ENCODE data around the gene RBKS.

Gene RBKS

GRCh38 chr2:27803046-27803445 lies 87.1 kb downstream of the RBKS start:
- no peak for DNase-seq (ENCODE audit: low read depth in 2 of 3, low spot score in 2 of 3)

- DNase-seq (ENCODE audit: low read depth in 2 of 3, low spot score in 2 of 3): no peak
Observed at GRCh38 chr2:27802547-27802946, 87.6 kb downstream of the RBKS start.

- DNase-seq (ENCODE audit: low read depth in 2 of 3, low spot score in 2 of 3): no peak
Observed at GRCh38 chr2:27800856-27801255, 89.3 kb downstream of the RBKS start.

GRCh38 chr2:27799646-27800010 lies 90.6 kb downstream of the RBKS start:
- DNase-seq (ENCODE audit: low read depth in 2 of 3, low spot score in 2 of 3): no peak

- DNase-seq (ENCODE audit: low read depth in 2 of 3, low spot score in 2 of 3): no peak
Observed at GRCh38 chr2:27798948-27799645, 91.1 kb downstream of the RBKS start.

- no peak for DNase-seq (ENCODE audit: low read depth in 2 of 3, low spot score in 2 of 3)
Observed at GRCh38 chr2:27798486-27798885, 91.7 kb downstream of the RBKS start.

GRCh38 chr2:27797841-27798240 lies 92.3 kb downstream of the RBKS start:
- DNase-seq (ENCODE audit: low read depth in 2 of 3, low spot score in 2 of 3): no peak

GRCh38 chr2:27796791-27797765 lies 93.1 kb downstream of the RBKS start:
- no peak for DNase-seq (ENCODE audit: low read depth in 2 of 3, low spot score in 2 of 3)

GRCh38 chr2:27795868-27796277 lies 94.3 kb downstream of the RBKS start:
- no peak for DNase-seq (ENCODE audit: low read depth in 2 of 3, low spot score in 2 of 3)

- DNase-seq (ENCODE audit: low read depth in 2 of 3, low spot score in 2 of 3): no peak
Observed at GRCh38 chr2:27795093-27795834, 94.9 kb downstream of the RBKS start.

- no peak for DNase-seq (ENCODE audit: low read depth in 2 of 3, low spot score in 2 of 3)
Observed at GRCh38 chr2:27792759-27793158, 97.4 kb downstream of the RBKS start.

GRCh38 chr2:27790796-27791195 lies 99.4 kb downstream of the RBKS start:
- DNase-seq (ENCODE audit: low read depth in 2 of 3, low spot score in 2 of 3): no peak

- DNase-seq (ENCODE audit: low read depth in 2 of 3, low spot score in 2 of 3): no peak
Observed at GRCh38 chr2:27782701-27783100, 107.5 kb downstream of the RBKS start.

- no peak for DNase-seq (ENCODE audit: low read depth in 2 of 3, low spot score in 2 of 3)
Observed at GRCh38 chr2:27781496-27781895, 108.7 kb downstream of the RBKS start.

- DNase-seq (ENCODE audit: low read depth in 2 of 3, low spot score in 2 of 3): no peak
Observed at GRCh38 chr2:27779417-27780055, 110.7 kb downstream of the RBKS start.

GRCh38 chr2:27776696-27777095 lies 113.5 kb downstream of the RBKS start:
- DNase-seq (ENCODE audit: low read depth in 2 of 3, low spot score in 2 of 3): no peak

GRCh38 chr2:27776097-27776496 lies 114.1 kb downstream of the RBKS start:
- DNase-seq (ENCODE audit: low read depth in 2 of 3, low spot score in 2 of 3): no peak

GRCh38 chr2:27773959-27774358 lies 116.2 kb downstream of the RBKS start:
- DNase-seq (ENCODE audit: low read depth in 2 of 3, low spot score in 2 of 3): no peak

GRCh38 chr2:27772804-27773203 lies 117.4 kb downstream of the RBKS start:
- no peak for DNase-seq (ENCODE audit: low read depth in 2 of 3, low spot score in 2 of 3)

- peak; percentile 80 to 85 (median 82) for DNase-seq (ENCODE audit: low read depth in 2 of 3, low spot score in 2 of 3)
Observed at GRCh38 chr2:27771548-27772335, 118.4 kb downstream of the RBKS start, which contains the start of gene MRPL33. TSS of gene MRPL33 (plus strand) at chr2:27771719. CDS start at chr2:27771778, 59 bp downstream.

Measured in activated CD8-positive, alpha-beta memory T cell treated with anti-CD3 and anti-CD28 coated beads for 48 hours (primary cell).